Body of pancreas (tissue), 4 donors: ENCODE results near the gene KLRF2.

ENCODE experiments used
- POLR2A ChIP-seq, 3 donors: fragments of 450-650 bp; IDR thresholded peaks; one replicate each; pipeline ENCODE4 v1.6.1; 2016; ENCODE audit warnings: antibody characterized with exemption in 3 of 3, mild to moderate bottlenecking in 2 of 3
- TF ChIP-seq, protein P1 (sequence below), 7 experiments: fragments of 450-650 bp in 4 of 7; fragments of 200-600 bp in 3 of 7; sonication (generic) in 3 of 7; IDR thresholded peaks; one replicate each; pipeline ENCODE4 v1.5.1; 2016 to 2019; ENCODE audit warnings: antibody characterized with exemption in 7 of 7

DNA sequence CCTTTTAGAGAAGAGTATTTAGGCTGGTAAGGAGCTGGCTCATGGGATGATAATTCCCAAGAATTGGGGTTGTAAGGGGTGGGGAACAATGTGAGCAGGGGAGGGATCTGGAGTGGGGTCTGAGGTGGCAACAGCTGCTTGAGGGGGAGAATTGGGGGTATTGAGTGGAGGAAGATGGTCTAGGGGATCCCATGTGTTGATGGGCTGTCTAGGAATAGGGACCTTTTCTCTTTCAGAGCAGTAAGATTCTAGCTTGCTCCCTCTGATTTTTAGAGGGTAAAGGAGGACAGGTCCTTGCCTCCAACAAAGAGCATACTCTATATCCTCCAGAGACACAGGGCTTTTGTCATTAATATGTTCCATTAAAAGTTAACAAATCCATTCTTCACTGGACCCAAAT lies 28.4 kb downstream of the KLRF2 start:
- no peak for TF ChIP-seq POLR2A (IDR thresholded peaks at IDR 0.05)
- TF ChIP-seq, protein P1, sequence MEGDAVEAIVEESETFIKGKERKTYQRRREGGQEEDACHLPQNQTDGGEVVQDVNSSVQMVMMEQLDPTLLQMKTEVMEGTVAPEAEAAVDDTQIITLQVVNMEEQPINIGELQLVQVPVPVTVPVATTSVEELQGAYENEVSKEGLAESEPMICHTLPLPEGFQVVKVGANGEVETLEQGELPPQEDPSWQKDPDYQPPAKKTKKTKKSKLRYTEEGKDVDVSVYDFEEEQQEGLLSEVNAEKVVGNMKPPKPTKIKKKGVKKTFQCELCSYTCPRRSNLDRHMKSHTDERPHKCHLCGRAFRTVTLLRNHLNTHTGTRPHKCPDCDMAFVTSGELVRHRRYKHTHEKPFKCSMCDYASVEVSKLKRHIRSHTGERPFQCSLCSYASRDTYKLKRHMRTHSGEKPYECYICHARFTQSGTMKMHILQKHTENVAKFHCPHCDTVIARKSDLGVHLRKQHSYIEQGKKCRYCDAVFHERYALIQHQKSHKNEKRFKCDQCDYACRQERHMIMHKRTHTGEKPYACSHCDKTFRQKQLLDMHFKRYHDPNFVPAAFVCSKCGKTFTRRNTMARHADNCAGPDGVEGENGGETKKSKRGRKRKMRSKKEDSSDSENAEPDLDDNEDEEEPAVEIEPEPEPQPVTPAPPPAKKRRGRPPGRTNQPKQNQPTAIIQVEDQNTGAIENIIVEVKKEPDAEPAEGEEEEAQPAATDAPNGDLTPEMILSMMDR (IDR thresholded peaks at IDR 0.05): no peak
